Measurements from ENCODE around the gene NTRK3. TPM values are rescaled to one million over a fixed set of nuclear protein-coding genes. Genes with fewer than 3 reads are reported as not detected.

NTRK3 gene
- total RNA-seq, 6 experiments from 2014 or later, result 0.35 to 0.75 (median 0.46) TPM

- intact Hi-C loops (cut with DNase I), result no loop called here
- TF ChIP-seq CTCF (IDR thresholded peaks at IDR 0.05) (no peak), POLR2A (IDR thresholded peaks at IDR 0.05) (no peak)
- no peaks in the 10 kb centered on the region for H3K36me3 ChIP-seq
- no peak overlapping the region for H3K4me3 ChIP-seq
- no peaks in the 10 kb centered on the region for H3K4me1 ChIP-seq
- H3K27me3 ChIP-seq, result no peaks in the 10 kb centered on the region
- 39% methylated on average over 2 of the region's 2 CpGs for WGBS (ENCODE audit: insufficient coverage, low coverage, low lambda C conversion rate, missing lambda C conversion rate)
- no peaks in the 10 kb centered on the region for H3K9me3 ChIP-seq
- H3K27ac ChIP-seq, result no peak overlapping the region
- DNase-seq, result no peak
- no peak for ATAC-seq
Measured at GRCh38 chr15:88029696-88030095, 226.8 kb downstream of the NTRK3 start.

- Histone ChIP-seq H3K4me1 (no peaks in the 10 kb centered on the region), H3K27ac (no peak overlapping the region), H3K27me3 (no peaks in the 10 kb centered on the region), H3K36me3 (no peaks in the 10 kb centered on the region), H3K9me3 (no peaks in the 10 kb centered on the region), H3K4me3 (no peak overlapping the region)
- TF ChIP-seq POLR2A (IDR thresholded peaks at IDR 0.05) (no peak), CTCF (IDR thresholded peaks at IDR 0.05) (no peak)
- 41% methylated on average over 3 of the region's 3 CpGs for WGBS (ENCODE audit: insufficient coverage, low coverage, low lambda C conversion rate, missing lambda C conversion rate)
- DNase-seq (no peak), ATAC-seq (no peak)
- intact Hi-C loops (cut with DNase I), result no loop called here
Measured at GRCh38 chr15:88028024-88028423, 228.5 kb downstream of the NTRK3 start.

GRCh38 chr15:88023914-88024313 is 232.6 kb downstream of the NTRK3 start:
- no peak for TF ChIP-seq POLR2A (IDR thresholded peaks at IDR 0.05)
- no peak for TF ChIP-seq CTCF (IDR thresholded peaks at IDR 0.05)
- DNase-seq (no peak), ATAC-seq (no peak)
- intact Hi-C loops (cut with DNase I), result no loop called here
- Histone ChIP-seq H3K36me3 (no peaks in the 10 kb centered on the region), H3K9me3 (no peaks in the 10 kb centered on the region), H3K27ac (no peak overlapping the region), H3K4me3 (no peak overlapping the region), H3K4me1 (no peaks in the 10 kb centered on the region), H3K27me3 (no peaks in the 10 kb centered on the region)
- WGBS (ENCODE audit: insufficient coverage, low coverage, low lambda C conversion rate, missing lambda C conversion rate), result 51% methylated on average over 3 of the region's 5 CpGs

- TF ChIP-seq CTCF (IDR thresholded peaks at IDR 0.05) (no peak), POLR2A (IDR thresholded peaks at IDR 0.05) (no peak)
- Histone ChIP-seq H3K36me3 (no peaks in the 10 kb centered on the region), H3K4me1 (no peaks in the 10 kb centered on the region), H3K27ac (no peak overlapping the region), H3K9me3 (no peaks in the 10 kb centered on the region), H3K27me3 (no peaks in the 10 kb centered on the region), H3K4me3 (no peak overlapping the region)
- ATAC-seq (no peak), DNase-seq (no peak)
- intact Hi-C loops (cut with DNase I), result no loop called here
- WGBS (ENCODE audit: insufficient coverage, low coverage, low lambda C conversion rate, missing lambda C conversion rate), result 40% methylated on average over 2 of the region's 2 CpGs
Measured at GRCh38 chr15:88022716-88023115, 233.8 kb downstream of the NTRK3 start.

GRCh38 chr15:88021601-88022000 is 234.9 kb downstream of the NTRK3 start:
- H3K4me3 ChIP-seq, result no peak overlapping the region
- DNase-seq (no peak), ATAC-seq (no peak)
- no peak overlapping the region for H3K27ac ChIP-seq
- WGBS (ENCODE audit: insufficient coverage, low coverage, low lambda C conversion rate, missing lambda C conversion rate), result 21% methylated on average over 3 of the region's 4 CpGs
- TF ChIP-seq POLR2A (IDR thresholded peaks at IDR 0.05) (no peak), CTCF (IDR thresholded peaks at IDR 0.05) (no peak)
- H3K9me3 ChIP-seq, result no peaks in the 10 kb centered on the region
- intact Hi-C loops (cut with DNase I), result no loop called here
- no peaks in the 10 kb centered on the region for H3K36me3 ChIP-seq
- H3K27me3 ChIP-seq, result no peaks in the 10 kb centered on the region
- H3K4me1 ChIP-seq, result no peaks in the 10 kb centered on the region
